HCT116 (cell line): Measurements from ENCODE around the gene CTNND2.

Experiments
- CTCF ChIP-seq, 3 experiments: fragments of 200-600 bp in 1 of 3; sonication (generic) in 1 of 3; IDR thresholded peaks in 2 of 3; conservative IDR thresholded peaks in 1 of 3; 2 replicates each; pipeline ENCODE4 v1.5.1; 2012 to 2017; ENCODE audit warnings: low read depth in 2 of 3, low read length in 2 of 3, antibody characterized with exemption in 1 of 3, borderline replicate concordance in 1 of 3, control low read depth in 1 of 3, mild to moderate bottlenecking in 1 of 3, mixed read lengths in 1 of 3, mixed run types in 1 of 3, moderate library complexity in 1 of 3; ENCODE audit not compliant: insufficient read depth in 1 of 3
- EZH2 ChIP-seq: fragments of 200-600 bp; sonication (generic); IDR thresholded peaks from 2 replicates; pipeline ENCODE4 v1.6.1; 2017; ENCODE audit warnings: antibody characterized with exemption, mixed run types
- POLR2AphosphoS5 ChIP-seq: IDR thresholded peaks from 2 replicates; pipeline ENCODE4 v1.6.1; 2011; ENCODE audit warnings: mild to moderate bottlenecking, low read depth, low read length, moderate library complexity
- RAD21 ChIP-seq: IDR thresholded peaks from 2 replicates; pipeline ENCODE4 v1.6.1; 2012; ENCODE audit warnings: low read depth, mild to moderate bottlenecking
- ZFX ChIP-seq: fragments of 450-650 bp; IDR thresholded peaks from 2 replicates; pipeline ENCODE4 v1.6.1; 2017

GRCh38 chr5:10981932-10982331 lies 922.3 kb downstream of the CTNND2 start:
- TF ChIP-seq RAD21 (no peak), POLR2AphosphoS5 (no peak), EZH2 (no peak), ZFX (no peak), CTCF (IDR thresholded peaks at IDR 0.05 in 2 of 3, conservative IDR thresholded peaks at IDR 0.05 in 1 of 3; ENCODE audit: borderline replicate concordance in 1 of 3, insufficient read depth in 1 of 3, low read depth in 2 of 3, low read length in 2 of 3) (no peak)
